ACC112 (cell line): Measurements from ENCODE around the gene DCLK1.

Experiments used
- H2AFZ ChIP-seq: fragments of 200-600 bp; sonication (generic); one replicate; pipeline ENCODE4 v1.6.0; 2017; ENCODE audit warnings: antibody characterized with exemption, low read length; ENCODE audit not compliant: unreplicated experiment
- H3K27ac ChIP-seq: fragments of 200-600 bp; sonication (generic); 2 replicates; pipeline ENCODE4 v1.5.1; 2014; ENCODE audit warnings: low read depth, mild to moderate bottlenecking, antibody characterized with exemption, low read length, moderate library complexity
- H3K27me3 ChIP-seq: fragments of 200-600 bp; sonication (generic); 2 replicates; pipeline ENCODE4 v1.6.1; 2014; ENCODE audit warnings: mild to moderate bottlenecking, antibody characterized with exemption, low read length, moderate library complexity, mixed read lengths; ENCODE audit not compliant: insufficient read depth
- H3K36me3 ChIP-seq: fragments of 200-600 bp; sonication (generic); 2 replicates; pipeline ENCODE4 v1.6.1; 2016; ENCODE audit warnings: mild to moderate bottlenecking, antibody characterized with exemption, low read length, moderate library complexity, mixed read lengths; ENCODE audit not compliant: insufficient read depth
- H3K4me1 ChIP-seq: fragments of 200-600 bp; sonication (generic); one replicate; pipeline ENCODE4 v1.6.1; 2016; ENCODE audit warnings: low read length, mixed read lengths; ENCODE audit not compliant: insufficient read depth, unreplicated experiment, control insufficient read depth
- H3K4me3 ChIP-seq: fragments of 200-600 bp; sonication (generic); 2 replicates; pipeline ENCODE4 v1.5.1; 2014; ENCODE audit warnings: mild to moderate bottlenecking, low read depth, low read length
- H3K79me2 ChIP-seq: fragments of 200-600 bp; sonication (generic); one replicate; pipeline ENCODE4 v1.6.0; 2016; ENCODE audit warnings: low read length; ENCODE audit not compliant: control insufficient read depth, unreplicated experiment, insufficient read depth

Gene DCLK1

DNA sequence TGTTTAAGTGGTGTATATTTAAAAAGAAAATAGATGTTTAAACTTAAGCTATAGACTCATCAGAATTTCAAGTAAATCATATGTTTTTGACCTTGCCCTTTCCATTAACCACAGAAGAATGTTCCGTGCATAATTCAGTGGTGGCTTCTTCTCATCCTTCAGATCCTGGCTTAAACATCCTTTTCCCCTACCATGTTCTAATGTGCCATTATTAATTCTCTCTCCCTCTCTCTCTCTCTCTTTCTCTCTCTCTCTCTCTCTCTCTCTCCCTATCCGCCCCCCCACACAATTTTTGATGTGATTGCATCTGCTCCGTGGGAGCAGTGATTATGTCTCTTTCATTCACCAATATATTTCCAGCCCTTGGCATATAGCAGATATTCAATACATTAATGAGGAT is 116.4 kb downstream of the DCLK1 start:
- H3K4me3 ChIP-seq = no peak overlapping the region
- H3K4me1 ChIP-seq = no peaks in the 10 kb centered on the region
- no peaks in the 10 kb centered on the region for H3K79me2 ChIP-seq
- no peak overlapping the region for H3K27ac ChIP-seq
- no peaks in the 10 kb centered on the region for H3K36me3 ChIP-seq
- H3K27me3 ChIP-seq = no peaks in the 10 kb centered on the region
- H2AFZ ChIP-seq = no peak overlapping the region

- Histone ChIP-seq H3K27me3 (no peaks in the 10 kb centered on the region), H3K79me2 (no peaks in the 10 kb centered on the region), H3K27ac (no peak overlapping the region), H2AFZ (no peak overlapping the region), H3K4me1 (no peaks in the 10 kb centered on the region), H3K4me3 (no peak overlapping the region), H3K36me3 (no peaks in the 10 kb centered on the region)
Measured at GRCh38 chr13:36006894-36007675, 124.1 kb downstream of the DCLK1 start.

- no peak overlapping the region for H3K4me3 ChIP-seq
- no peaks in the 10 kb centered on the region for H3K36me3 ChIP-seq
- no peaks in the 10 kb centered on the region for H3K4me1 ChIP-seq
- no peaks in the 10 kb centered on the region for H3K27me3 ChIP-seq
- no peaks in the 10 kb centered on the region for H3K79me2 ChIP-seq
- H3K27ac ChIP-seq = no peak overlapping the region
- no peak overlapping the region for H2AFZ ChIP-seq
Measured at GRCh38 chr13:36006347-36006746, 124.8 kb downstream of the DCLK1 start.

- no peak overlapping the region for H3K4me3 ChIP-seq
- H3K79me2 ChIP-seq = no peaks in the 10 kb centered on the region
- no peaks in the 10 kb centered on the region for H3K36me3 ChIP-seq
- H2AFZ ChIP-seq = no peak overlapping the region
- H3K4me1 ChIP-seq = no peaks in the 10 kb centered on the region
- H3K27me3 ChIP-seq = no peaks in the 10 kb centered on the region
- no peak overlapping the region for H3K27ac ChIP-seq
Measured at GRCh38 chr13:36001561-36001960, 129.6 kb downstream of the DCLK1 start.

GRCh38 chr13:36000028-36000427 is 131.2 kb downstream of the DCLK1 start:
- H3K27me3 ChIP-seq = no peaks in the 10 kb centered on the region
- no peak overlapping the region for H3K4me3 ChIP-seq
- H3K4me1 ChIP-seq = peaks cover 6% of the 10 kb centered on the region
- no peaks in the 10 kb centered on the region for H3K79me2 ChIP-seq
- no peak overlapping the region for H3K27ac ChIP-seq
- H2AFZ ChIP-seq = no peak overlapping the region
- H3K36me3 ChIP-seq = no peaks in the 10 kb centered on the region

DNA sequence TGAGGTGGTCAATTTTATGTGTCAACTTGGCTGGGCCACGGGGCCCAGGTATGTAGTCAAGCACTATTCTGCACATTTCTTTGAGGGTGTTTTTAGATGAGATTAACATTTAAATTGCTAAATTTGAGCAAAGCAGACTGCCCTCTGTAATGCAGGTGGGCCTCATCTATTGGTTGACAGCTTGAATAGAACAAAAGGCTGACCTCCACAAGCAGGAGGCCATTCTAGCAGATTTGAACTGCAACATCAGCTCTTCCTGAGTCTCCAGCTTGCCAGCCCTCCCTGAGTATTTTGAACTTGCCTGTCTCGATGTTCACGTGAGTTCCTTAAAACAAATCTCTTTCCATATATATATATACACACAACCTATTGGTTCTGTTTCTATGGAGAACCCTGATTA is 134.8 kb downstream of the DCLK1 start:
- H2AFZ ChIP-seq = no peak overlapping the region
- H3K36me3 ChIP-seq = no peaks in the 10 kb centered on the region
- no peaks in the 10 kb centered on the region for H3K79me2 ChIP-seq
- no peak overlapping the region for H3K27ac ChIP-seq
- peaks cover 23% of the 10 kb centered on the region for H3K4me1 ChIP-seq
- H3K27me3 ChIP-seq = no peaks in the 10 kb centered on the region
- H3K4me3 ChIP-seq = no peak overlapping the region

GRCh38 chr13:35995136-35995535 is 136.0 kb downstream of the DCLK1 start:
- Histone ChIP-seq H2AFZ (peak overlapping the region; percentile 10), H3K36me3 (no peaks in the 10 kb centered on the region), H3K27ac (peak overlapping the region; percentile 96), H3K4me1 (peaks cover 23% of the 10 kb centered on the region), H3K4me3 (peak overlapping the region; percentile 40), H3K79me2 (no peaks in the 10 kb centered on the region), H3K27me3 (no peaks in the 10 kb centered on the region)

GRCh38 chr13:35994131-35994966 is 136.8 kb downstream of the DCLK1 start:
- Histone ChIP-seq H3K4me1 (peaks cover 23% of the 10 kb centered on the region), H3K4me3 (peak overlapping the region; percentile 54), H3K27me3 (no peaks in the 10 kb centered on the region), H3K79me2 (no peaks in the 10 kb centered on the region), H3K27ac (peak overlapping the region; percentile 96), H2AFZ (no peak overlapping the region), H3K36me3 (no peaks in the 10 kb centered on the region)

- Histone ChIP-seq H3K4me3 (peak overlapping the region; percentile 54; the same call in 1 of the 2 replicates), H3K79me2 (no peaks in the 10 kb centered on the region), H2AFZ (no peak overlapping the region), H3K36me3 (no peaks in the 10 kb centered on the region), H3K27ac (peak overlapping the region; percentile 96), H3K27me3 (no peaks in the 10 kb centered on the region), H3K4me1 (peaks cover 26% of the 10 kb centered on the region)
Measured at GRCh38 chr13:35993686-35994085, 137.5 kb downstream of the DCLK1 start.

DNA sequence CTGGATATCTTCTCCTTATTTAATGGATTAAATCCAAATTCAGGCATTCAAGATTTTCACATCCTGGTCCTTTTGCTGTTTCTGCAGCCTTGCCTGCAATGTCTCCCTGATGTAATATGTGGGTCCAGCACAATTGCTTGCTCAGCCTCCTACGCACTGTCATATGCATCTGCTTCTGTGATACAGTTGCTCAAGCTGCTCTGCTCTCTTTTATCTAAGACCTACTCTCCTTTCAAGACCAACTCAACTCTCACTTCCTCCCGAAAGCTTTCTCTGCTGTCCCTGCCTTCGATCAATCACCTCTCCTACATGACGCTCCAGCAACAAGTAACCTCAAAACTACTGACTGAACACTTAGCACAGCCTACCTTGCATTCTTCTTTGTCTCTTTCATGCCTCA is 138.2 kb downstream of the DCLK1 start:
- no peaks in the 10 kb centered on the region for H3K36me3 ChIP-seq
- no peak overlapping the region for H2AFZ ChIP-seq
- H3K4me3 ChIP-seq = no peak overlapping the region
- peak overlapping the region; percentile 96 for H3K27ac ChIP-seq
- peaks cover 32% of the 10 kb centered on the region for H3K4me1 ChIP-seq
- no peaks in the 10 kb centered on the region for H3K79me2 ChIP-seq
- no peaks in the 10 kb centered on the region for H3K27me3 ChIP-seq

DNA sequence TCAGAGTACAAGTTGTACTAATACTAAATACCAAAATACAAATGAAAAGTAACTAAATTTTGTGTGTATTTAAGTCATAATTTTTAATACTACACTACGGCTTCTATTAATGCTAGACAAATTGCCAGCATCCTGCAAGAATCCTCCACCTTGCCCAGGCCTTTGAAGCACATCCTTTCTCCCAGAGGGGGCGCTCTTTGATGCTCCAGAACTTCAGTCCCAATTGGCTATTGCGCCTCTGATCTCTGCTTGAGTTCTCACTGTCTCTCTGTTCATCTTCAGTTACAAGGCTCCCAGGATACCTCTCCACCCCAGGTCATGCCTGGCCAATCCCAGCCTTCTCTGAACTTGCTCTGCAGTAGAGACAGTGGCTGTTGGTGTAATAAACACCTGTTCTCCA is 141.0 kb downstream of the DCLK1 start:
- Histone ChIP-seq H2AFZ (no peak overlapping the region), H3K79me2 (no peaks in the 10 kb centered on the region)

More for the DNA sequence above, 141.0 kb downstream of the DCLK1 start:
- Histone ChIP-seq H3K4me3 (no peak overlapping the region), H3K27me3 (no peaks in the 10 kb centered on the region), H3K36me3 (no peaks in the 10 kb centered on the region), H3K27ac (no peak overlapping the region), H3K4me1 (peaks cover 29% of the 10 kb centered on the region)
